HG02798 (cell line): ENCODE data around the gene ROR2.

Experiments
- ATAC-seq: cut with Tn5 transposase; IDR thresholded peaks from one replicate; pipeline ENCODE4 v1.9.1; 2021; ENCODE audit warnings: mild to moderate bottlenecking; ENCODE audit not compliant: unreplicated experiment, poor library complexity

The ROR2 gene

GRCh38 chr9:91904588-91905236, 45.3 kb downstream of the ROR2 start:
- ATAC-seq, result no peak

DNA sequence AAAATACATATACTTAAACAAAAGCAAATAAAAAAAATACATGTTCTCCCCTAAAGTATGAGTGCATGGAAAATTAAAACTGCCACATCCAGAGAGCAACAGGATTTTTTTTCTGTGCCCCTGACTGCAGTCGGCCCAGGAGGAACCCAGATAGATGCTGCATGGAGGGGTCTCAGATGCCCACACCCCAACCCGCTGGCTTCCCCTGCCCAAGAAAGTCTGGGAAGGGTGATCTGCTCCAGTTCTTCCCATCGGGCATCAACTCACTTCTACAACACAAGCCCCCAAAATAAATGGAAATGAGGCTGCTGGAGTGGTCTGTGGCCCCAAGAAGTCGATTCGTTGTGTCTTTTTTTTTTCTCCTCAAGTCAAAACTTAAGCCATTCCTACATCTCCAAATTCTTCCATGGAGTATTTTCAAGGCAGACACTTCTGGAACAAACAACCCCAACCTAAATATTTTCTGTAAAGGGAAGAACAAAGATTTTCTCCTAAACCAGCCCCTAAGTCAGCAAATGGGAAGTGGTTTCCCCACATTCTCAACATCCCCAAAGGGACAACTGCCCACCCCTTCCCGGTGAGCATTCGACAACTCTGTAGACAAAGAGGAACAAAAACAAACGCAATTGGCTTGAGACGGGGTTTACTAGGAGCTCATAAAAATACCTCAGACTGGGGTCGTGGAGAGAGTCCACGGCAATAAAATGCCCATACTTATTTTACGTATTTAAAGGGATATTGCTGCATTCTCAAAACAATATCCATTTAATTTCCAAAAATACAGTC, 46.7 kb downstream of the ROR2 start:
- no peak for ATAC-seq

- ATAC-seq, result no peak
Observed at GRCh38 chr9:91902475-91903125, 47.4 kb downstream of the ROR2 start.

DNA sequence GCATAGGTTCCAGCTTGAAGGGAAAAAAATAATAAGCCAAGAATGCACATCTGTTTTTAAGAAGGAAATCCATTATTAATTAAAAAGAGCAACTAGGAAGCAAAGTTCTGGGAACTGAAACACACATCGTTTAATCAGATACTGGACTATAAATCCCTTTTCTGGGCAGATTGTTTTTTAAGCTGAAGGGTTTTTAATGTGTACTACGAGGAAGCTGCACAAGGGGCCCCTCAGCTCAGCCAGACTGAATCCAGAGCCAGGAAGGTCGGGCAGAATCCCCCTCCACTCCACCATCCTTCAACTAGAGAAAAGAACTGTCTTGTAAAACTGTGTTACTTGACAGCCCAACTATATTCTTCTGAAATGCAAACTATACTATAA, 49.2 kb downstream of the ROR2 start:
- no peak for ATAC-seq

DNA sequence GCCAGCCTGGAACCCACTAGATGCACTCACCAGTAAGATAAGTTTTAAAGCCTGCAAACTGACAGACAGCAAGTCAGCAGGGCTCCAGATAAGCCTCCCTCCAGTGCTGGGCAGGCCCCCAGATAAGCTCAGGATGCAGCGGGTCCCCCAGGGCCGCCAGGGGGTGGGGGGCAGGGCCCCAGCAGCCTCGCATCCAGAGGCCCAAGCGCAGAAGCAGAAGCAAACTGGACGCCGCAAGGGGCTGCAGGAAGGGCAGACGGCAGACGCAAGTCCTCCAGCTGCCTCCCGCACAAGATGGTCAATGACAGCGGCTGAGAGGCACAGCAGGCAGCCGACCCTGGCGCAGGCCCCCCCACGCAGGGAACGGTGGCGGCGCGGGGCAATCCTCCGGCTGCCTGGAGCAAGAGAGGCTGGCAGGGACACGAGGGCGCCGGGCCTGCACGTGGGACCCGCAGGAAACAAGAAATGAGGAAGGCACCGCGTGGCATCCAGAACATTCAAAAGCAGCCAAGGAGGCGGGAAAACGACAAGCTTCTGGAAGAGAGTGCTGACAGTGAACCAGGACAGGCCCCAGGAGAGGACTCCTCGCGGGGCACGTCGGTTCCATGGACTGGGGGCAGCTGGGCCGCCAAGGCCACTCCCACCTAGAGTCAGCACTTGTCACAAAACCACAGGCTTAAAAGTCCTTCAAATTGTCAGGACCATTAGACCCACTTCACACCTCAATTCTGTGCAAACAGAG, 49.8 kb downstream of the ROR2 start:
- ATAC-seq, result no peak

DNA sequence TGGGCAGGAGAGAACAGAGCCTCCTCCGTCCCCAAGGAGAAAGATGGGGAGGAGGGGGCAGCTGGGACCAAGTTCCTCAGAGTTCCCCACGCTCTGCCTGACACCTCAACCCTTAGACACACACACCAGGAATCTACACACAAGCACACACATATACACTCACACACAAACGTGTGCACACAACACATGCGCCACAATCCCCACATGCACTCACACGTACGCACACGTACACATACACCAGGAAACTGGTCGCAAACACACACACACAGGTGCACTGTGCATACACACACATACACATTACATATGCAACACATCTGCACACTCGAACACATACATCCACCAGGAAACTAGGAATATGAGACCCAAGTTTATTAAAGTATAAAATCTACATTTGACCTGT, 50.4 kb downstream of the ROR2 start:
- ATAC-seq, result no peak

DNA sequence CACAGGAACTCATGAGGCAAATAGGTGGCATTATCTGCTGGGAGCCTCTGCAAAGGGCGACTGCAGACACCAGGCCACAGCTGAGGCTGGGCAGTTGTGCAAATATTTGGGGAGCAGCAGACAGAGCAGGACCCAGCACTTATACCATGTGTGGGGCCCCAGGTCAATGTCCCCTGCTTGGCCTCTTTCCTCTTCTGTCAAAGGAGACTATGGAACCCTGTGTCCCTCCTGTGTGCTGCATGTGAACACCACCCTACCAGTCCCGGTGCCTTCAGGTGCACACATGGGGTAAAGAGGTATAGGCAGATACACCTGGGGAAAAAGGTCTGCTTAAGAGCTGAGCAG, 50.8 kb downstream of the ROR2 start:
- ATAC-seq, result no peak

DNA sequence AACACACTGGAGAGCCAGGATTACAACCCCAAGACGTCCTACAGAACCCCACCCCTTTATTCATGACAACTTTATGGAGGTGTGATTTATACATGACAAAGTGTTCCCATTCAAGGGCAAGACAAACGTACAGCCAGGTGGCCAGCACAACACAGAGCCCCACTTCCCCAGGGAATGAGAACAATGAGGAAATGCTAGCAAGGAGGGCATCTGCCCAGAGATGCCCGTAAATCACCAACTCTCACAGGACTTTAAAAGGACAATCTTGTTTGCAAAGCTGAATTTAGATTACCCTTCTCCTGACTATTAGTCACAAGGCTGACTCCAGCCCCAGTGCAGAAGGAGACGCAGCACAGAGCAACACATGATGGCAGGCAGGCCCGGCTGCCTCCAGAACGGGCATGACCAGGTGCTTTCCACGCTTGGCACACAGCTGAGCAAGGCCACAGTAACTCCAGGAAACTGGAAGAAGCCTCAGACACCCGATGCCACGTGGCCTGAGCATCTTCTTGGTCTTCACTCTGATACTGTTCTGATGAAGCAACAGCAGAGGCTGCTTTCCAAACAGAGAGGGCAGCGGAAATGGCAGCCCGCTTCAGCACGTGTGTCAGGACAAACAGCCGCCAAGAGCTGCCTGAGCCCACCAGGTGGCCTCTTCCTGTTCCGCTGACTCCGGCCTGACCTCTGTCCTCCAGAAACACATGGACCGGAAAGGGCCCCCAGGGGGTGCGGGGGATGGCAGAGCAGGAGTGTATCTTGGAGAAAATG, 51.4 kb downstream of the ROR2 start:
- no peak for ATAC-seq

DNA sequence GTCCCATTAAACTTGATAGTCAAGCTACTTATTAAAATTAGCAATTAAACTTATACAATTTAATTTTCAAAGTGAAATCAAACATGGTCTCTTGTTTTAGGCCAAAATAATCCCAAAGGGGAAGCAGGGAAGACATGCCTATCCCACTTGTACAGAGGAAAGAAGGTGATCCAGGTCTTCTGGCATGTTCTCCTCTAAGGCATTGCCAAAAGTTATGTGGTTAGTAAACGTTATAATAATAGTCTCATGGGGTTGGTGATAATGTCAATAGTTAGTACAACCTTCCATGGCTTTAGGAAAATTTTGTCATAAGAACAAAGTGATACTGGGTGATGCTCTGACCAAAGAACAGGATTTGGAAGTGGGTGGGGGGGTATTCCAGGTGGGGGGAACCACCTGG, 52.8 kb downstream of the ROR2 start:
- ATAC-seq, result no peak

GRCh38 chr9:91896513-91897121, 53.4 kb downstream of the ROR2 start:
- no peak for ATAC-seq

GRCh38 chr9:91896097-91896496, 53.9 kb downstream of the ROR2 start:
- ATAC-seq, result no peak

DNA sequence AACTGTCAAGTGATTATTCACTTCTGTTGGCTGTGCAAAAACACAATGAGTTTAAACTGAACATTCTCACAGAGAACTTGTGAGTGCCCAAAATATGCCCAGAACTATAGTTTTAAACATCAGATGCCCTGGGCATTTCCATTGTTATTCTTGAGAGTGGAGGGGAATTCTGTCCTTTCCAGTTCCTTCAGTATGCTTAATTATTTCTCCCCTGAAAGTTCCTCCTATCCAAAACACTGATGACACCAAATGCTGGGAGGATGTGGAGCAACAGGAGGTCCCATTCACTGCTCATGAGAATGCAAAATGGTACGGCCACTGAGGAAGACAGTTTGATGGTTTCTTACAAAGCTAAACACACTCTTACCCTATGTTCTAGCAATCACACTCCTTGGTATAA, 55.5 kb downstream of the ROR2 start:
- ATAC-seq, result no peak

- ATAC-seq, result no peak
Observed at GRCh38 chr9:91894023-91894422, 56.0 kb downstream of the ROR2 start.

- no peak for ATAC-seq
Observed at GRCh38 chr9:91891915-91892314, 58.1 kb downstream of the ROR2 start.

DNA sequence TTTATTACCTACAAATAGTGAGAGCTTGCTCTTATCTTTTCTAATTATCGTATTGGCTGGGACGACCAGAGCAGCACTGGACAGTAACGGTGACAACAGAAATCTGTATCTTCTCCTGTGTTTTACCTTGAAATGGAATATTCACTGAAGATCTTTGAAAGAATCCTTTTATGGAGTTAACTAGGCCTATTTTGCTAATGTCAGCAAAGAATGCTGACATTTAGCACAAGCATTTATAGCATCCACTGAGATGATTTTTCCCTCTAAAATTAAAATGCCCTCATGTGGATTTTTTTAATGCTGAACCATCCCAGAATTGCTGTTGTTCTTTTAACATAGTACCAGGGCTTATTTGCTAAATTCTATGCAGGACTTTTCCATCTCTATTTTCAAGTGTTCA, 59.4 kb downstream of the ROR2 start:
- no peak for ATAC-seq

GRCh38 chr9:91889161-91889911, 60.7 kb downstream of the ROR2 start:
- no peak for ATAC-seq

DNA sequence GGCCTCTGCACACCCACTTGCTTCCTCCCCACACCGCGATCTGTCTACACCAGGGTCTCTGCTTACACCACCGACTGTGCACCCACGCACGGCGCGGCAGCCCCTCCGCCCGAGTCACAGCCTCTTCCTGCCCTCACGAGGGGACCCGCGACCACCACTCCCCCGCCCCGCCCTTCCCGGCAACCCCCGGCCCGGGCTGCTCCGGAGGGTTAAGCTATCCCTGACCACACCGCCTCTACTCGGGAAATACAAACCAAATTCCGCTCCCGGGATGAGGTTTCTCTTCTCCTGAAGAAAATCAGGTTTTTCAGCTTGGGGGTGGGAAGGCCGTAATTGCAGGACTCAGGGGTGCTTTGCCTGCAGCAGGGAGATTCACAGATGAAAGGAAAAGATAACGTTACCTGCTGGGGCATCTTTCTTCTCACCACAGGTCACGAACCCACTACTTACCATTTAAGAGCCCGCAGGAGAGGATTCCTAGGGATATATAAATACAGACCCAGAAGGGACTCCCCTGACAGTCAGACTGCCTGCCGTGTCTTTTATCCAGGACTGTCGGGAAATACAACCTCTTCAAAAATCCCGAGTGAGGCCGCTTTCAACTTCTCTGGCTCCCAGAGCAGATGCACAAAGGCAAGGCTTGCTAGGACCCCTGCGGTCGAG, 63.5 kb downstream of the ROR2 start:
- ATAC-seq, result no peak

DNA sequence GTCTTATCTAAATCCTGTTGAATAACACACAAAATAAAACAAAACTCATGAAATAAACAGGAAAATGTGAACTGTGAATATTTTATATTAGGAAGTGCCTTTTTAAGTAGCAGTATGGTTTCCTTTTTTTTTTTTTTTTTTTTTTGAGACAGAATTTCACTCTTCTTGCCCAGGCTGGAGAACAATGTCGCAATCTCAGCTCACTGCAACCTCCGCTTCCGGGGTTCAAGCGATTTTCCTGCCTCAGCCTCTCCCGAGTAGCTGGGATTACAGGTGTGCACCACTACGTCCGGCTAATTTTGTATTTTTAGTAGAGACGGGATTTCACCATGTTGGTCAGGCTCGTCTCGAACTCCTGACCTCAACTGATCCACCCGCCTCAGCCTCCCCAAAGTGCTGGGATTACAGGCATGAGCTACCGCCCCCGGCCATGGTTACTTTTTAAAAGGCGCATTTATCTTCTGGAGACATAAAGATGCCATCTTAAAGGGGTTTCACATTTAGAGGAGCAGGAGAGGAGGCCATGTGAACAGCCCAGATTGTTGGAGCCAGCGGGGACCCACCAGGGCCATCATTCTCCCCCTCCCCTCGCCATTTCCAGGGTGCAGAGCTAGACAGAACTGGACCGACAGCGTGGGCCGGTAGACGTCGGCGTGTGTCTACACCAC, 64.1 kb downstream of the ROR2 start:
- no peak for ATAC-seq
